ENCODE results near the gene PTH1R.

PTH1R gene

DNA sequence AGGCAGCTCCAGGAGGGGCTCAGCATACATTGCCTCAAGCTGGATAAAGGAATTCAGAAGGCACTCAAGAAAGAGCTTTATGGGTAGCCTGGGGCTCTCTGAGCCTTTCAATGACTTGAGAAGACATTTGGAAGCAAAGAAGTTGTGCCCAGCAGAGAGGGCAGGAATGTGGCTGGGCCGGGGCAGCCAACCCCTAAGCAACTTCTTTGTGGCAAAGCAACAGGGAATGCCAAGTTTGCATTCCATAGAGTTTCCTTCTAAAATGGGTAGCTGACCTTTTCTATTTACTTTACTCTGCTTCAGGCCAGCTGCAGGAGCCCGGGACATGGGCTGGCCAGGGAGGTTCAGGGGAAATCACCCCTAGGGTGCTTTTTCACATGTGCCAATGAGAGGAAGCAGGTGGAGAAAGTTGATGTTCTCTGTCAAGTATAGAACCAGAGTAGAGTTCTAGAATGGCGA, 53.5 kb downstream of the PTH1R start:
- TF ChIP-seq, protein P1, sequence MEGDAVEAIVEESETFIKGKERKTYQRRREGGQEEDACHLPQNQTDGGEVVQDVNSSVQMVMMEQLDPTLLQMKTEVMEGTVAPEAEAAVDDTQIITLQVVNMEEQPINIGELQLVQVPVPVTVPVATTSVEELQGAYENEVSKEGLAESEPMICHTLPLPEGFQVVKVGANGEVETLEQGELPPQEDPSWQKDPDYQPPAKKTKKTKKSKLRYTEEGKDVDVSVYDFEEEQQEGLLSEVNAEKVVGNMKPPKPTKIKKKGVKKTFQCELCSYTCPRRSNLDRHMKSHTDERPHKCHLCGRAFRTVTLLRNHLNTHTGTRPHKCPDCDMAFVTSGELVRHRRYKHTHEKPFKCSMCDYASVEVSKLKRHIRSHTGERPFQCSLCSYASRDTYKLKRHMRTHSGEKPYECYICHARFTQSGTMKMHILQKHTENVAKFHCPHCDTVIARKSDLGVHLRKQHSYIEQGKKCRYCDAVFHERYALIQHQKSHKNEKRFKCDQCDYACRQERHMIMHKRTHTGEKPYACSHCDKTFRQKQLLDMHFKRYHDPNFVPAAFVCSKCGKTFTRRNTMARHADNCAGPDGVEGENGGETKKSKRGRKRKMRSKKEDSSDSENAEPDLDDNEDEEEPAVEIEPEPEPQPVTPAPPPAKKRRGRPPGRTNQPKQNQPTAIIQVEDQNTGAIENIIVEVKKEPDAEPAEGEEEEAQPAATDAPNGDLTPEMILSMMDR (IDR thresholded peaks at IDR 0.05; ENCODE audit: low read depth, low read length) = no peak
- no peak overlapping the region for H3K4me3 ChIP-seq (ENCODE audit: low read depth, low read length)
- in situ Hi-C loops (cut with HindIII; ENCODE audit: low sequenced_read_pairs) = no loop called here
- no peak for DNase-seq (ENCODE audit: low read depth, low spot score)

DNA sequence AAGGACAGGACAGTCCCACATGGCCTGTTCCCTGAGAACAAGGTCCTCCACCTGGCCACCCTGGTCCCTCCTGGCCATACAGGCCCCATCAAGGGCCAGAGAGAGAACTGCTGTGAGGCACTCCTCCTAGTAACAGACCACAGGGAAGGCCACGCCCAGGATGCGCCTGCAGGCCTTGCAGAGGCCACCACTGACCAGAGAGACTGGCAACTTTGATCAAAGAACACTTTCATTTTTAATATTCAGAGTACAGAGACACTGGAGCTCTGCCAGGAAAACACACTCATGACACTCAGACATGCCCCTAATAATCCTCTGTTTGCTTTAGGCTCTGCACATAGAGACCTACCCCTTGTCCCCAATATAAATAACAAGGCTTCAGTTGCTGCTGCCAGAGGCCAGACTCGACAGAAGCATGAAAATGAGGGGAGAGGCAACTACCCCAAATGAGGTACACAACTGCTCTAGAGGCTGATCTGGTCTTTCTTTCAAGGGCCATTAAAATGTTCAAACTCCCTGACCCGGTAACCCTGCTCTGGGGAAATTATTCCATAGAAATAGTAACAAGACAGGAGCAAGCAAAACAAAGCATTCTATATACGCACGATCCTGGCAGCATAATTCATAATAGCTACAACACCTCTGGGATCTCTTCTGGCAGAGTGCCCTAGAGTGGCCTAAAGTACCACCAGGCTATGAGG, 54.3 kb downstream of the PTH1R start:
- in situ Hi-C loops (cut with HindIII; ENCODE audit: low sequenced_read_pairs) = no loop called here
- H3K4me3 ChIP-seq (ENCODE audit: low read depth, low read length) = no peak overlapping the region
- TF ChIP-seq, protein P1 (IDR thresholded peaks at IDR 0.05; ENCODE audit: low read depth, low read length) = no peak
- peak; percentile 30 for DNase-seq (ENCODE audit: low read depth, low spot score)

DNA sequence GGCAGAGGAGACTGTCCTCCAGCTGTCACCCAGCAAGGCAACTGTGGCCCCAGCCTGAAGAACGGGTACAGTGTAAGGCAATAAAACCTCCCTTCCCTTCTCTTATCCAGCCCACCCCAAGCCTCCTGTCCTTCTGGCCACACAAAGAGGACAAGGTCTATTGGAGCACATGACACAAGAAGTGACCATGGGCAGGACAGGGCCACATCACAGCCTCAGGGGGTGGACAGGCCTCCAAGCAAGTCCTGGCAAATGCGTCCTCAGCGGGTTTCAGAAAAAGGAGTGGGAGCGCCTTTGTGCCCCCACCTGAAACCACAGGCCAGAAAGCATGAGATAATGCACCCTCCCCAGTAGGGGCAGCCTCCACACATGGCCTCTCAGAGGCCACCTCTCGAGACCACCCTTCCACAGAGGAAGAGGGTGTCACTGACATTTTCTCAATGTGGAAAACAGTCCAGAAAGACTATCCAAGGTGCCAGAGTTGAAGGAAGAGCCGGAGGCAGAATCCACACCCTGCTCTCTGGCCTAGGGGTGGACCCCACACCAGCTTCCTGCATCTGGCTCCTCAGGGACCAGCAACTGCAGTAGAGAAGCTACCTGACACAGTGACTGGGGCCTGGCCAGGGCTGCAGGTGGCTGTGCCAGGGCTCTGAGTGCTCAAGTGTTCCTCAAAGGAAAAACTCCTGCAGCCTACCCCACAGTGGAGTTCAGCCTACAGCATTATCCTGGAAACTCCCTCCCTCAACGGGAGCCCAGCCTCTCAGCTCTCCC, 55.1 kb downstream of the PTH1R start:
- no peak overlapping the region for H3K4me3 ChIP-seq (ENCODE audit: low read depth, low read length)
- TF ChIP-seq, protein P1 (IDR thresholded peaks at IDR 0.05; ENCODE audit: low read depth, low read length) = no peak
- in situ Hi-C loops (cut with HindIII; ENCODE audit: low sequenced_read_pairs) = no loop called here
- DNase-seq (ENCODE audit: low read depth, low spot score) = no peak

GRCh38 chr3:46933261-46933660, 55.7 kb downstream of the PTH1R start:
- in situ Hi-C loops (cut with HindIII; ENCODE audit: low sequenced_read_pairs) = no loop called here
- DNase-seq (ENCODE audit: low read depth, low spot score) = no peak
- no peak overlapping the region for H3K4me3 ChIP-seq (ENCODE audit: low read depth, low read length)
- TF ChIP-seq, protein P1 (IDR thresholded peaks at IDR 0.05; ENCODE audit: low read depth, low read length) = no peak

DNA sequence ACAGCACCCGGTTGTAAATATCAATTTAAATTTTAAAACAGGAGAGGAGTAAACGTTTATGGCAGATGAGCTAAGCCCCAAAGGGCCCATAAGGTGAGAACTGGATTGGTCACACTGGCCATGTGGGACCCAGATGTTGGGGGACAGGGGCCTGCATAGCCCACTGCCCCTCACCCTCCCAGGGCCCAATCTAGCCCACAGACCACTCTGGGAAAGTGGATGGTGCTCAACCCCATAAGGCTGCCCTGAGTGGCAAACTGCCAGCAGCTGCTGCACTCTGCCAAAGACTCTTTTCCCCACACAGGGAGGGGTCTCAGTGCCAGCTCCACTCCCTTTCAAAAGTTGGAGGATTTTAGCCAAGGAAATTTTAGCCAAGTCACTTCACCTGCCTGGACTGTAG, 56.6 kb downstream of the PTH1R start:
- TF ChIP-seq, protein P1 (IDR thresholded peaks at IDR 0.05; ENCODE audit: low read depth, low read length) = no peak
- in situ Hi-C loops (cut with HindIII; ENCODE audit: low sequenced_read_pairs) = no loop called here
- no peak for DNase-seq (ENCODE audit: low read depth, low spot score)

GRCh38 chr3:46934498-46935167, 57.1 kb downstream of the PTH1R start:
- TF ChIP-seq, protein P1 (IDR thresholded peaks at IDR 0.05; ENCODE audit: low read depth, low read length) = no peak
- peak; percentile 17 for DNase-seq (ENCODE audit: low read depth, low spot score)
- in situ Hi-C loops (cut with HindIII; ENCODE audit: low sequenced_read_pairs) = no loop called here
- no peak overlapping the region for H3K4me3 ChIP-seq (ENCODE audit: low read depth, low read length)

More for the DNA sequence above, 56.6 kb downstream of the PTH1R start:
- H3K4me3 ChIP-seq (ENCODE audit: low read depth, low read length) = no peak overlapping the region
